Esophagus muscularis mucosa (tissue), 4 donors: ENCODE data around the gene CCNL1. TPM values are rescaled to one million over a fixed set of nuclear protein-coding genes. Genes with fewer than 3 reads are reported as not detected.

Experiments
- DNase-seq: peaks from one replicate; pipeline ENCODE4 v3.0.0-alpha.2; 2017; ENCODE audit errors: extremely low spot score
- H3K27ac ChIP-seq, 4 donors: fragments of 200-600 bp; sonication (generic); replicated peaks in 1 of 4; 1 replicate in 3 of 4; 2 replicates in 1 of 4; pipeline ENCODE4 v1.5.1; 2016 to 2019; ENCODE audit warnings: mild to moderate bottlenecking in 1 of 4
- H3K27me3 ChIP-seq, 4 donors: fragments of 200-600 bp; sonication (generic); one replicate each; pipeline versions ENCODE4 v1.5.1 to v1.6.0; 2016 to 2019
- H3K36me3 ChIP-seq, 4 donors: fragments of 200-600 bp; sonication (generic); one replicate each; pipeline ENCODE4 v1.5.1; 2016 to 2019
- H3K4me1 ChIP-seq, 4 donors: fragments of 200-600 bp; sonication (generic); one replicate each; pipeline ENCODE4 v1.5.1; 2016 to 2019
- H3K4me3 ChIP-seq, 4 donors: fragments of 200-600 bp; sonication (generic); 1 replicate in 2 of 4; 2 replicates in 2 of 4; pipeline ENCODE4 v1.5.1; 2016 to 2019; ENCODE audit warnings: mild to moderate bottlenecking in 4 of 4, moderate library complexity in 1 of 4
- H3K9me3 ChIP-seq, 4 donors: fragments of 200-600 bp; sonication (generic); 1 replicate in 3 of 4; 2 replicates in 1 of 4; pipeline ENCODE4 v1.5.1; 2016 to 2019
- EP300 ChIP-seq: sonication (generic); formaldehyde crosslinking; IDR thresholded peaks from one replicate; pipeline ENCODE4 v1.6.1; 2017; ENCODE audit warnings: antibody characterized with exemption
- POLR2A ChIP-seq: fragments of 450-650 bp; IDR thresholded peaks from one replicate; pipeline ENCODE4 v1.6.1; 2017; ENCODE audit warnings: antibody characterized with exemption, moderate library complexity, mild to moderate bottlenecking, low read depth
- POLR2AphosphoS5 ChIP-seq, 2 donors: sonication (generic); formaldehyde crosslinking; IDR thresholded peaks; one replicate each; pipeline ENCODE4 v1.6.1; 2017; ENCODE audit warnings: antibody characterized with exemption in 2 of 2
- WGBS: methylation state at CpG from one replicate; pipeline ENCODE4 v1.1.5; 2018; 5-methylcytosine and 5-hydroxymethylcytosine counted together
- intact Hi-C: fragments of 100-400 bp; cut with DNase I; formaldehyde crosslinking; loops from one replicate; pipeline ENCODE4 v1.15.1; 2023
- total RNA-seq, 4 donors: library from RNA; depleted of rRNA; stranded (reverse); fragments of >200 nt; gene quantifications; one replicate each; pipeline versions ENCODE4 v1.1.0 to v1.2.1, GENCODE V29; 2016
- TF ChIP-seq, protein P1 (sequence below), 3 experiments: fragments of 200-600 bp in 2 of 3; fragments of 450-650 bp in 1 of 3; sonication (generic) in 2 of 3; IDR thresholded peaks; one replicate each; pipeline ENCODE4 v1.5.1; 2017 to 2019; ENCODE audit warnings: antibody characterized with exemption in 3 of 3, mild to moderate bottlenecking in 2 of 3, moderate library complexity in 1 of 3

Gene CCNL1
- total RNA-seq, 4 donors from 2014 or later = 45.3 to 180 (median 77.3) TPM

- intact Hi-C loops = no loop called here
- DNase-seq = no peak
- peaks cover 12 to 32% (median 22%) of the 10 kb centered on the region in 4 donors for H3K4me1 ChIP-seq
- 67% methylated on average over 2 of the region's 2 CpGs for WGBS
- no peak overlapping the region for H3K4me3 ChIP-seq
- no peak overlapping the region for H3K27ac ChIP-seq
- no peaks in the 10 kb centered on the region for H3K9me3 ChIP-seq
- no peaks in the 10 kb centered on the region for H3K27me3 ChIP-seq
- no peaks in the 10 kb centered on the region for H3K36me3 ChIP-seq
- TF ChIP-seq POLR2A (no peak), POLR2AphosphoS5 (IDR thresholded peaks at IDR 0.05) (no peak), EP300 (no peak)
- TF ChIP-seq, protein P1, sequence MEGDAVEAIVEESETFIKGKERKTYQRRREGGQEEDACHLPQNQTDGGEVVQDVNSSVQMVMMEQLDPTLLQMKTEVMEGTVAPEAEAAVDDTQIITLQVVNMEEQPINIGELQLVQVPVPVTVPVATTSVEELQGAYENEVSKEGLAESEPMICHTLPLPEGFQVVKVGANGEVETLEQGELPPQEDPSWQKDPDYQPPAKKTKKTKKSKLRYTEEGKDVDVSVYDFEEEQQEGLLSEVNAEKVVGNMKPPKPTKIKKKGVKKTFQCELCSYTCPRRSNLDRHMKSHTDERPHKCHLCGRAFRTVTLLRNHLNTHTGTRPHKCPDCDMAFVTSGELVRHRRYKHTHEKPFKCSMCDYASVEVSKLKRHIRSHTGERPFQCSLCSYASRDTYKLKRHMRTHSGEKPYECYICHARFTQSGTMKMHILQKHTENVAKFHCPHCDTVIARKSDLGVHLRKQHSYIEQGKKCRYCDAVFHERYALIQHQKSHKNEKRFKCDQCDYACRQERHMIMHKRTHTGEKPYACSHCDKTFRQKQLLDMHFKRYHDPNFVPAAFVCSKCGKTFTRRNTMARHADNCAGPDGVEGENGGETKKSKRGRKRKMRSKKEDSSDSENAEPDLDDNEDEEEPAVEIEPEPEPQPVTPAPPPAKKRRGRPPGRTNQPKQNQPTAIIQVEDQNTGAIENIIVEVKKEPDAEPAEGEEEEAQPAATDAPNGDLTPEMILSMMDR (IDR thresholded peaks at IDR 0.05) = no peak
These were observed 52.9 kb downstream of the CCNL1 start for GRCh38 chr3:157107037-157107436.

- Histone ChIP-seq H3K36me3 (no peaks in the 10 kb centered on the region), H3K4me3 (no peak overlapping the region), H3K9me3 (no peaks in the 10 kb centered on the region), H3K4me1 (peaks cover 9 to 33% (median 24%) of the 10 kb centered on the region in 4 donors), H3K27me3 (no peaks in the 10 kb centered on the region), H3K27ac (no peak overlapping the region)
- WGBS = 51% methylated on average over 7 of the region's 7 CpGs
- TF ChIP-seq, protein P1 (IDR thresholded peaks at IDR 0.05) = no peak
- TF ChIP-seq POLR2A (no peak), POLR2AphosphoS5 (IDR thresholded peaks at IDR 0.05) (no peak), EP300 (no peak)
- DNase-seq = no peak
- intact Hi-C loops = no loop called here
These were observed 54.9 kb downstream of the CCNL1 start for GRCh38 chr3:157104928-157105652.

DNA sequence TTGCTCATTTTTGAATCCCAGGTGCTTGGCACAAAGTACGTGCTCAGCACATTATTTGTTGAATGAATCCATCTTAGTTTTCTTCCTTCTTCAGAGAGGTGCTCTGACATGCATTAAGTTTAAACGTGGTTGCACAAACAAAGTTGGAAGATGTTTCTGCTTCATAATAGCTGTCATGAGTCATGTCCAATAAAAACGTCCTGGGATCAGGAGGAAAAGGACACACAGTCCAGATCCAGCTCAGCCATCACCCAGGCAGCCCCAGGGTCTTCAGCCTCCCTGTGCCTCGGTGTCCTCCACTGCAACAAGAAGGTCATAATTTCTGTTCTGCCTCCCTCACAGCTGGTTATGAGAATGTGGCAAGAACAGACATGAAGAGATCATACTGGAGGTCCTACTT, 55.4 kb downstream of the CCNL1 start:
- Histone ChIP-seq H3K27ac (no peak overlapping the region), H3K9me3 (no peaks in the 10 kb centered on the region), H3K4me1 (peaks cover 15 to 39% (median 29%) of the 10 kb centered on the region in 4 donors), H3K4me3 (no peak overlapping the region), H3K36me3 (no peaks in the 10 kb centered on the region), H3K27me3 (no peaks in the 10 kb centered on the region)
- intact Hi-C loops = no loop called here
- WGBS = 48% methylated on average over 4 of the region's 4 CpGs
- DNase-seq = no peak
- TF ChIP-seq POLR2A (no peak), EP300 (no peak), POLR2AphosphoS5 (IDR thresholded peaks at IDR 0.05) (no peak)
- TF ChIP-seq, protein P1 (IDR thresholded peaks at IDR 0.05) = no peak

GRCh38 chr3:157103860-157104259, 56.1 kb downstream of the CCNL1 start:
- 83% methylated on average over 2 of the region's 2 CpGs for WGBS
- TF ChIP-seq, protein P1 (IDR thresholded peaks at IDR 0.05) = no peak
- no peak for TF ChIP-seq EP300
- no peak for TF ChIP-seq POLR2A
- no peak for TF ChIP-seq POLR2AphosphoS5 (IDR thresholded peaks at IDR 0.05)
- Histone ChIP-seq H3K36me3 (no peaks in the 10 kb centered on the region), H3K4me3 (no peak overlapping the region), H3K27ac (peak overlapping the region in 1 of 4 donors; percentile 0), H3K9me3 (no peaks in the 10 kb centered on the region), H3K4me1 (peaks cover 20 to 45% (median 35%) of the 10 kb centered on the region in 4 donors), H3K27me3 (no peaks in the 10 kb centered on the region)
- DNase-seq = no peak
- intact Hi-C loops = no loop called here
